DMS 273 (cell line): ENCODE data around the gene KLHL3.

Experiments used
- DNase-seq: peaks from one replicate; lab custom pipeline; 2025; ENCODE audit not compliant: unreplicated experiment; lab: John Stamatoyannopoulos, UW

The KLHL3 gene

DNA sequence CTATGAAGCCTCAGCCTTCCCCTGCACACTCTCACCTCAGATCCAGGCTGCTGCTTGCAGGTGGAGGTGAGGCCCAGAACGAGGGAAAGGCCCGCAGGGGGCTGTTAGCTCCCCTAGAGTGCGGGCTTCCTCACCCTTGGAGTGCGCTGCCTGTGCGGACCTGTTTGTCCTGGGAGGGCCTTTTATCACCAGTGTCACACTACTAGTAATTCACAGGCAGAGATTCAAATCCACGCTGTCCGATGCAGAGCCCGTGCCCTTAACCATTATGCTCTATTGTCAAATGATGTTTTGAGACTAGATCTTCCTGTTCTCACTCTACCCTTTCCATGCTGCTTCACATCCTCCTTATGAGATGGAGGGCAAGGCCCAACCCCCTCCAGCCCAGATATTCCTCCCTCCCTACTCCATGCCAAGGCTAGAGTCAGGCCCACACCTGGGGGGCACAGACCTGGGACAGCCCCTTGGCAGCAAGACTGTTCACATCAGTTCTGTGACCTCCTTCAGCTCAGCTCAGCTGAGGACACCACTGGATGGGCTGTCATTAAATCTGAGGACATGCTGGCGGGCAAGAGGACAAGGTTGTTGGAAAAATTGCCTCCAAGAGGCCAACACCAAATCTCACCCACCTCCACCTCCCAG lies 124.0 kb downstream of the KLHL3 start:
- DNase-seq = no peak

- no peak for DNase-seq
Observed at GRCh38 chr5:137611011-137611580, 124.8 kb downstream of the KLHL3 start.

- DNase-seq = no peak
Observed at GRCh38 chr5:137610598-137610997, 125.3 kb downstream of the KLHL3 start.

GRCh38 chr5:137609127-137609526 lies 126.8 kb downstream of the KLHL3 start:
- no peak for DNase-seq

DNA sequence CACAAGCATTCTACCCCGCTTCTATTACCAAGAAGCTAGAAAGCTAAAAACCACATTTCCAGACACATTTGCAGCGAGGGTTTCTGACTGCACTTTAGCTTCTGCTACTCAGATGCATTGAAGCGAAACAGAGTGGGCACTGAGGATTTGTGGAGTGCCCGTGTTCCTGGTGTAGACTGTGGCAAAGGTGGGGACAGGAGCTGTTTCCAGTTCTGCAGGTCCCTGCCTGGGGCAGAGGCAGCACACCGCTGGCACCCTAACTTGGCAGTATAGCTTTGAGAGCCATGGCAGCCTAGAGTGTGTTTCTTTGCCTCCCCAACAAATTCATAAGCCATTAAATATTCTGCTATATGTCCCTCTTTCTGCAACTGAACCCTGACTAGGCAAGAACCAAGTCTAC lies 128.1 kb downstream of the KLHL3 start:
- DNase-seq = no peak

DNA sequence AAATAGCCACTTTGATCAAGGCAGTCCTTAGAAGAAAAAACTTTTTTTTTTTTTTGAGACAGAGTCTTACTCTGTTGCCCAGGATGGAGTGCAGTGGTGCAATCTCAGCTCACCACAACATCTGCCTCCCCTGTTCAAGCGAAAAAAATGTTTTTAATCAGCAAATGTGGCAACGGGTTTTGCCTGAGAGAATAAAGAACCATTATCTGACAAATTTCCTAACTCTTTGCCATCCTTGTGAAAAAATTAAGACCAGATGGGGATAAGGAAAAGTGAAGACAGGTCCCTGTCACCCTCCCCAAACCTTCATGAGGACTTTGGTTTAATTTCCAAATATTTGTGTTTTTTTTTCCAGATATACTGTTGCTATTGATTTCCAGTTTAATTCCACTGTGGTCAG lies 129.5 kb downstream of the KLHL3 start:
- DNase-seq = no peak

GRCh38 chr5:137605411-137605810 lies 130.5 kb downstream of the KLHL3 start:
- peak; percentile 72 for DNase-seq

DNA sequence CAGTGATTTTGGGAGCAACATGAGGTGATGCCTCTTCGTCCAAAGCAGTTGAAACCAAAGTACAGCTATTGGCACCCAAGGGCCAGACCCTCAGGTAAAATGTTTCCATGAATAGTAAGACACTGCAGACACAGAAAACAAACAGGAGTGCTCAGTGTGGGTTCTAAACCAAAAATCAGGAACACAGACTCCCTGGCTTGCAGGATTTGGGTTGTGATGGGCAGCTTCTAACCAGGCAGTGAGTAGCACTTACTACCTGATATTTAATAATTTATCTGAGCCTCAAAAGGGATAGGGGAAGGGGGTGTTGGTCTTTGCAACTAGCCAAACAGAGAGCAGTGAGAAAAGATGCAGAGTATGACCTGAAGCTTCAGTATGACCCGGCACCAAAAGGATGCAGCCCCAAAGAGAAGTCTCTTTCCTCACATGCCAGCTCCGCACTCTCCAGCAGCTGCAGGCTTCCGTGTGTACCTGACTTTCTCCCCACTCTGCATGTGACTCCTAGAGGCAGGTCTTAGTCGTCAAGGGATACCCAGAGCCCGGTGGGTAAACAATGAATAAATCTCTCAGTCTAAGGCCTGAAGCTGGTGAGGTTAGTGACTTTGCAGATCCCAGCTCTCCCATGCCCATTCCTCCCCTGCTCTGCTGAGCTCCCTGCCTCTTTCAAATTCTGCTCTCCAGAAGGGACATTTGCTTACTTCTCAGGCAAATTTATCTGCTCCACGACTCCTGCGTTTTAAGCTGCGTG lies 131.4 kb downstream of the KLHL3 start:
- peak; percentile 12 for DNase-seq

DNA sequence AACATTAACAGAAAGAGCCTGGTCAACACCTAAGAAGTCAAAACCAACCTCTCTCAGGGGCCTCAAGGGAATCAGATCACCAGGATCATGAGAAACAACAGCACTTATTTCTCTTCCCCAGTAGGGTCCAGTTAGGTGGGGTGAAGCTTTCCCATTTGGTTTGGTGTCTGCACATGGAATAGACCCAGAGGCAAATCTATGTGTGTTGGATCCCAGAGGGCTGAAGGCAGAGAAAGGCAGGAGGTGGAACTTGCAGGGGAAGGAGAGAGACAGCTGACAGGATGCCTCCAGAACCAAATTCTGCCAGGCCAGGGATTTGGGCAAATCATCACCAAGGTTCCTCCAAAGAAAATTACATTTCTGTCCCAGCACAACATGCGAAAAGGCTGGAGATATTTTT lies 132.0 kb downstream of the KLHL3 start:
- DNase-seq = no peak

DNA sequence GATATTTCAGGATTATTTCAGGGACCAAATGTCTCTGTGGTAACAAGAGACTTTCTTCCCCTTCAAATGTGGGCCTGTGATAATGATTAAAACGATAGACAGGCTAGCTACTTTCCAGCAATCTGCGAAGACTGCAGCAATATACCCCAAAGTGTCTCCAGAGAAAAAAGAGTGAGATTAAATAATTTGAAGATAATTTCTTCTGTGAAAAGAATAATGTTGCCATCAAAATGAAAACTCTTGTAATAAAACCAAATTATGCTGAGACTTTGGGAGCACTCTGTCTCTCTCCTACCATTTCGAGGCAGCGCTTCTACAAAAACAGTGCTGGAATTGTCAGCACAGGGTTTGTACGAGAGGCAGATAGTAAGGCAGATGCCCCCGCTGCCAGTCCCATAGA lies 132.5 kb downstream of the KLHL3 start:
- DNase-seq = no peak

DNA sequence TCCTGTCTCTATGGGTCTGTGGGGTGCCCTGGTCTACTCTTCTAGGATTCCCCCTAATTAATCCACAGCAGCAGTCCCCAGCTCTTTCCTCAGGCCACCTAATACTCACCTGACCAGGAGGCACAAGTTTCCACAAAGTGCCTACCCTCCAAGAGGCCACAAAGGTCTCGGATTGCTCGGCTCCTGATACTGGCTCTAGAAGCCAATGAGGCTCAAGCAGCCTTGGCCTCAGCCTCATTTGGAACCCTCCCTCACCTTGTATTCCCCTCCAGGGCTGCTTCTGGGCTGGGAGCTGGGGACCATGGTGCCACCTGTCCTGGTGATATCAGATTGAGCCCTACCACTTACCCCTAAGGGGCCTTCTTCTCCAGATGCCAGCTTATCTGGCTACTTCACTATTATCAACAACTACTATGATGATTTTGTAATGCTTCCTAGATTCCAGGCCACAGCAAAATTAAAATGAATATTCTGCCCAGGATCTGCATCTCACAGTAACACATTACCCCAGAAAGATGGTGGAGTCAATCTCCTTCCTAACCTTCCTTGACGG lies 133.1 kb downstream of the KLHL3 start:
- DNase-seq = no peak

GRCh38 chr5:137600721-137601360 lies 135.0 kb downstream of the KLHL3 start:
- no peak for DNase-seq

DNA sequence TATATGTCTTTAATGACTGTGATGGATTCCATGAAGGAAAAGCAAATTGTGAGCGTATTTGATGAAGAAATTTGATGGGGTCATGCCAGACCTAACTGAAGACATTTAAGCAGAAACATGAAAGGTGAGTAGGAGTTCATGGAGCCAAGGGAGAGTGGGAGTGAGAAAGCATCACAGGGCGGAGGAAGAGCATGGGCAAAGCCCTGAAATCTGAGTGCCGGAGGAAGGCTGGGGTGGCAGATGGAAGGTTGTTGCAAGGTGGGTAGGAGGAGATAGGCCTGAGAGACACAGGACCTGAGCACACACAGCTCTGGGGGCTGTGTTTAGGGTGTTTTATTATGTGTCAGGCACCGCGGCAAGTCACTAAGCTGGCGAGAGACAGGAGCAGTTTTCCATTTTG lies 136.4 kb downstream of the KLHL3 start:
- DNase-seq = peak; percentile 14

- peak; percentile 84 for DNase-seq
Observed at GRCh38 chr5:137598399-137598798, 137.5 kb downstream of the KLHL3 start.

DNA sequence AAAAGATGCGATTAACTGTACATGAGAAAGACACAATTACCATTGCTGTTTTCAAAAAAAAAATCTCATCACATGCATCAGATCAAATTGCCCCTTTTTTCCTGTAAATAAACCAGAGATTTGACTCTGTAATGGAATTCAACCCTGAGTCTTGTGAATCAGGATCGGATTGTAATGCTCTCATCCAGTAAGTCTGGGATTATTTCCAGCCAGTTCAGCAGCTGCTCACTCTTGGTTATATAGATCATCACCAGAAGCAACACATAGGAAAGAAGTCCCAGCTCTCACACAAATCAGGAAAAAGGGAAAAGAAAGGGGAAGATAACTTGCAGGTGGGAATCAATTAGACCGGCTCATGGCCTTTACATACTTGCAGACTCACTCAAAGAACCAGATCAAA lies 138.9 kb downstream of the KLHL3 start:
- peak; percentile 33 for DNase-seq

GRCh38 chr5:137595396-137596079 lies 140.4 kb downstream of the KLHL3 start:
- DNase-seq = peak; percentile 34

DNA sequence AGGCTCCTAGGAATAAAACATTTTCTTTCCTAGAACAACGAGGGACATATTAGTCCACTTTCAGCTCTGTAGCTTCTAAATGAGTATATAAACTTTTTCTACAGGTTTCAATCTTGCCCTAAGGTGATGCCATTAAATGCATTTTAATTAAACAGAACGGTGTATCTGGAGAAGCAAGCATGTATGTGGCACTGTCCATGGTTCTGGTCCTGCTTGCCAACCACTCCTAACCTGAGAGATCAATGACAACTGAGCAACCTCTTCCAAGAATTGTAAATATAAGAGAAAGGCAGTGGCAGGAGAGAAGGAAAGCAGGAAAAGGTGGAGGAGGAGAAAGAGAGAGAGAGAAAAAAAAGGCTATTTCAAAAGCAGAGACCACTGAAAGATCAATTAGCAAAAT lies 141.2 kb downstream of the KLHL3 start:
- DNase-seq = no peak

GRCh38 chr5:137592317-137592716 lies 143.6 kb downstream of the KLHL3 start:
- no peak for DNase-seq

GRCh38 chr5:137589185-137589584 lies 146.7 kb downstream of the KLHL3 start:
- no peak for DNase-seq

GRCh38 chr5:137587919-137588318 lies 148.0 kb downstream of the KLHL3 start:
- DNase-seq = no peak

DNA sequence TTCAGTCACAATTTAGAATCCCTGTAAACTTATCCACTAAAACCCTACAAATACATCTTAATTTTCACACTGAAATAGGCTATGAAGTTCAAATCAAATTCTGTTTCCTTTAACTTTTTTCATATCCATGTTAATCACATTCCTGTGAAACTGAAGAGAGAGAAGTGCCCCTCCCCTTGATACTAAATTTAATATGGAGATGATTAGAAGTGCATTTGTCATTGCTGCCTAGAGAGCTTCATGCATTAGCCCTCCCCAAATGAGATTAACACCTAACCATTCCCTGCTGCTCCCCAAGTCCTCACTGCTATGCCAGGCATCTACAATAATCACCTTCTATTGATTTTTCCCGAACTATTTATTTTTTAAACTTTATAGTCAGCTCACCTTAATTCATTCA lies 151.6 kb downstream of the KLHL3 start:
- no peak for DNase-seq
